Mononuclear cell (primary cell): ENCODE results near the gene KRTAP6-1. TPM values are rescaled to one million over a fixed set of nuclear protein-coding genes. Genes with fewer than 3 reads are reported as not detected.

ENCODE experiments used
- H3K27me3 ChIP-seq: 2 replicates; pipeline ENCODE4 v1.6.0; 2011; ENCODE audit warnings: low read length, control low read depth; ENCODE audit not compliant: insufficient read depth
- H3K4me1 ChIP-seq: 2 replicates; pipeline ENCODE4 v1.5.1; 2011; ENCODE audit warnings: mild to moderate bottlenecking, low read length, control low read depth; ENCODE audit not compliant: insufficient read depth
- H3K4me3 ChIP-seq: 2 replicates; pipeline ENCODE4 v1.5.1; 2011; ENCODE audit warnings: mild to moderate bottlenecking, low read length, moderate library complexity
- H3K9me3 ChIP-seq: 2 replicates; pipeline ENCODE4 v1.5.1; 2011; ENCODE audit warnings: low read depth, mild to moderate bottlenecking, control low read depth, low read length
- total RNA-seq: library from RNA; depleted of rRNA; stranded (reverse); fragments of >200 nt; gene quantifications from one replicate; pipeline ENCODE4 v1.2.3, GENCODE V29; 2012

Gene KRTAP6-1
- total RNA-seq, result not detected

- H3K9me3 ChIP-seq, result no peaks in the 10 kb centered on the region
- H3K4me3 ChIP-seq, result no peak within 1 kb of the TSS
- no peaks in the 10 kb centered on the region for H3K27me3 ChIP-seq
- no peaks in the 10 kb centered on the region for H3K4me1 ChIP-seq
Measured at GRCh38 chr21:30613836-30614235, at the start of gene KRTAP6-1. TSS of gene KRTAP6-1 (minus strand) at chr21:30613930. CDS start at chr21:30613904, 26 bp downstream.

GRCh38 chr21:30652891-30653290 lies 39.2 kb upstream of the KRTAP6-1 start:
- no peaks in the 10 kb centered on the region for H3K9me3 ChIP-seq
- no peaks in the 10 kb centered on the region for H3K4me1 ChIP-seq
- no peak overlapping the region for H3K4me3 ChIP-seq
- H3K27me3 ChIP-seq, result no peaks in the 10 kb centered on the region

- Histone ChIP-seq H3K4me1 (no peaks in the 10 kb centered on the region), H3K4me3 (no peak overlapping the region), H3K27me3 (no peaks in the 10 kb centered on the region), H3K9me3 (no peaks in the 10 kb centered on the region)
Measured at GRCh38 chr21:30646904-30647414, 33.2 kb upstream of the KRTAP6-1 start.

GRCh38 chr21:30642564-30642963 lies 28.8 kb upstream of the KRTAP6-1 start, which contains the start of gene KRTAP20-3:
TSS of gene KRTAP20-3 (plus strand) at chr21:30642864.
- Histone ChIP-seq H3K9me3 (no peaks in the 10 kb centered on the region), H3K4me3 (no peak within 1 kb of the TSS), H3K4me1 (no peaks in the 10 kb centered on the region), H3K27me3 (no peaks in the 10 kb centered on the region)

- H3K27me3 ChIP-seq, result no peaks in the 10 kb centered on the region
- H3K4me3 ChIP-seq, result no peak overlapping the region
- H3K4me1 ChIP-seq, result no peaks in the 10 kb centered on the region
- H3K9me3 ChIP-seq, result peaks cover 5% of the 10 kb centered on the region
Measured at GRCh38 chr21:30638686-30639085, 25.0 kb upstream of the KRTAP6-1 start.

- Histone ChIP-seq H3K4me1 (no peaks in the 10 kb centered on the region), H3K9me3 (peaks cover 5% of the 10 kb centered on the region), H3K27me3 (no peaks in the 10 kb centered on the region), H3K4me3 (peak within 1 kb of the TSS; percentile 6)
Measured at GRCh38 chr21:30634906-30635305, 21.2 kb upstream of the KRTAP6-1 start, which contains the start of gene KRTAP20-2. TSS of gene KRTAP20-2 (plus strand) at chr21:30635206. CDS start at chr21:30635264, 58 bp downstream.

- Histone ChIP-seq H3K4me3 (no peak overlapping the region), H3K27me3 (no peaks in the 10 kb centered on the region)
Measured at GRCh38 chr21:30629200-30629599, 15.5 kb upstream of the KRTAP6-1 start.

GRCh38 chr21:30628109-30628508 lies 14.4 kb upstream of the KRTAP6-1 start:
- Histone ChIP-seq H3K9me3 (no peaks in the 10 kb centered on the region), H3K4me1 (no peaks in the 10 kb centered on the region), H3K4me3 (no peak overlapping the region), H3K27me3 (no peaks in the 10 kb centered on the region)

More at GRCh38 chr21:30629200-30629599, 15.5 kb upstream of the KRTAP6-1 start:
- peaks cover under 1% of the 10 kb centered on the region for H3K9me3 ChIP-seq
- H3K4me1 ChIP-seq, result no peaks in the 10 kb centered on the region

GRCh38 chr21:30625449-30626165 lies 11.9 kb upstream of the KRTAP6-1 start:
- Histone ChIP-seq H3K4me3 (no peak overlapping the region), H3K4me1 (no peaks in the 10 kb centered on the region), H3K9me3 (no peaks in the 10 kb centered on the region), H3K27me3 (no peaks in the 10 kb centered on the region)

- H3K4me1 ChIP-seq, result no peaks in the 10 kb centered on the region
- no peak overlapping the region for H3K4me3 ChIP-seq
Measured at GRCh38 chr21:30623362-30623761, 9.6 kb upstream of the KRTAP6-1 start.

GRCh38 chr21:30620522-30620921 lies 6.8 kb upstream of the KRTAP6-1 start, which contains the start of gene KRTAP20-4:
TSS of gene KRTAP20-4 (plus strand) at chr21:30620627.
- H3K27me3 ChIP-seq, result no peaks in the 10 kb centered on the region
- H3K4me3 ChIP-seq, result no peak within 1 kb of the TSS
- no peaks in the 10 kb centered on the region for H3K9me3 ChIP-seq
- H3K4me1 ChIP-seq, result no peaks in the 10 kb centered on the region

More at GRCh38 chr21:30623362-30623761, 9.6 kb upstream of the KRTAP6-1 start:
- no peaks in the 10 kb centered on the region for H3K27me3 ChIP-seq
- no peaks in the 10 kb centered on the region for H3K9me3 ChIP-seq

- Histone ChIP-seq H3K27me3 (no peaks in the 10 kb centered on the region), H3K4me3 (no peak overlapping the region), H3K4me1 (no peaks in the 10 kb centered on the region), H3K9me3 (no peaks in the 10 kb centered on the region)
Measured at GRCh38 chr21:30620080-30620479, 6.3 kb upstream of the KRTAP6-1 start.

GRCh38 chr21:30616125-30616524 lies 2.4 kb upstream of the KRTAP6-1 start, which contains the start of gene KRTAP20-1:
TSS of gene KRTAP20-1 (plus strand) at chr21:30616425. CDS start at chr21:30616455, 30 bp downstream.
- H3K9me3 ChIP-seq, result no peaks in the 10 kb centered on the region
- no peak within 1 kb of the TSS for H3K4me3 ChIP-seq
- H3K4me1 ChIP-seq, result no peaks in the 10 kb centered on the region
- no peaks in the 10 kb centered on the region for H3K27me3 ChIP-seq

- Histone ChIP-seq H3K4me3 (no peak overlapping the region), H3K27me3 (no peaks in the 10 kb centered on the region), H3K4me1 (no peaks in the 10 kb centered on the region), H3K9me3 (no peaks in the 10 kb centered on the region)
Measured at GRCh38 chr21:30615199-30615598, 1.5 kb upstream of the KRTAP6-1 start.

- H3K27me3 ChIP-seq, result no peaks in the 10 kb centered on the region
- H3K9me3 ChIP-seq, result no peaks in the 10 kb centered on the region
- H3K4me3 ChIP-seq, result no peak overlapping the region
- no peaks in the 10 kb centered on the region for H3K4me1 ChIP-seq
Measured at GRCh38 chr21:30612132-30612531, 1.6 kb downstream of the KRTAP6-1 start.
